Natural killer cell (primary cell): ENCODE measurements around the gene SRP54. TPM values are rescaled to one million over a fixed set of nuclear protein-coding genes. Genes with fewer than 3 reads are reported as not detected.

Source experiments
- ATAC-seq, 3 donors: fragments of 150-1000 bp in 2 of 3; fragments of 200-7000 bp in 1 of 3; cut with Tn5 transposase; 1 replicate in 1 of 3; 2 replicates in 2 of 3; pipeline ENCODE4 v1.10.0; 2021; ENCODE audit warnings: mild to moderate bottlenecking in 2 of 3, moderate library complexity in 2 of 3
- DNase-seq, 2 donors: peaks; one replicate each; pipeline versions ENCODE4 v3.0.0 to v3.0.0-alpha.2; 2013 to 2021; ENCODE audit warnings: mixed read lengths in 1 of 2
- H3K27ac ChIP-seq: one replicate; pipeline ENCODE4 v1.5.1; 2013; ENCODE audit warnings: mild to moderate bottlenecking, low read length
- H3K27me3 ChIP-seq: one replicate; pipeline ENCODE4 v1.6.1; 2013; ENCODE audit warnings: low read length; ENCODE audit not compliant: control insufficient read depth, insufficient read depth
- H3K36me3 ChIP-seq: one replicate; pipeline ENCODE4 v1.6.1; 2013; ENCODE audit warnings: low read length; ENCODE audit not compliant: control insufficient read depth, insufficient read depth
- H3K4me1 ChIP-seq: one replicate; pipeline ENCODE4 v1.6.1; 2013; ENCODE audit warnings: low read length; ENCODE audit not compliant: control insufficient read depth, insufficient read depth
- H3K4me3 ChIP-seq: one replicate; pipeline ENCODE4 v1.5.1; 2013; ENCODE audit warnings: low read length
- H3K9me3 ChIP-seq: one replicate; pipeline ENCODE4 v1.6.1; 2013; ENCODE audit warnings: low read length; ENCODE audit not compliant: control insufficient read depth, insufficient read depth
- H3K27ac Mint-ChIP-seq, 2 donors: one replicate each; pipeline ENCODE4 v1.8.0; 2022; ENCODE audit warnings: mild to moderate bottlenecking in 2 of 2, mixed read lengths in 2 of 2, moderate library complexity in 1 of 2
- H3K27me3 Mint-ChIP-seq, 2 donors: one replicate each; pipeline ENCODE4 v1.8.0; 2022; ENCODE audit warnings: low read depth in 2 of 2, mixed read lengths in 2 of 2
- H3K36me3 Mint-ChIP-seq: one replicate; pipeline ENCODE4 v1.8.0; 2022; ENCODE audit warnings: mixed read lengths
- H3K4me1 Mint-ChIP-seq, 2 donors: one replicate each; pipeline ENCODE4 v1.8.0; 2022; ENCODE audit warnings: mixed read lengths in 2 of 2
- H3K4me3 Mint-ChIP-seq: one replicate; pipeline ENCODE4 v1.8.0; 2022; ENCODE audit warnings: mild to moderate bottlenecking, moderate library complexity, mixed read lengths
- H3K9me3 Mint-ChIP-seq, 2 donors: one replicate each; pipeline ENCODE4 v1.8.0; 2022; ENCODE audit warnings: mixed read lengths in 2 of 2
- CTCF ChIP-seq: fragments of 200-600 bp; IDR thresholded peaks from one replicate; pipeline ENCODE4 v1.8.0; 2022; ENCODE audit warnings: antibody characterized with exemption
- WGBS: methylation state at CpG from one replicate; pipeline ENCODE4 v1.1.7; 2013; ENCODE audit warnings: missing lambda C conversion rate; ENCODE audit not compliant: insufficient coverage; 5-methylcytosine and 5-hydroxymethylcytosine counted together
- intact Hi-C: fragments of 100-400 bp; cut with micrococcal nuclease; formaldehyde crosslinking; loops from one replicate; pipeline ENCODE4 v1.14.2; 2022
- total RNA-seq, 4 donors: library from RNA; stranded (reverse); fragments of 120-200 nt in 1 of 4; gene quantifications; one replicate each; pipeline versions ENCODE4 v1.2.3 to v1.2.4, GENCODE V29; 2013 to 2022

SRP54 gene
- total RNA-seq, 3 donors from 2014 or later (not counting 1 experiment from before 2014, with no cell fraction given): 41.2 to 63.2 (median 48.8) TPM

DNA sequence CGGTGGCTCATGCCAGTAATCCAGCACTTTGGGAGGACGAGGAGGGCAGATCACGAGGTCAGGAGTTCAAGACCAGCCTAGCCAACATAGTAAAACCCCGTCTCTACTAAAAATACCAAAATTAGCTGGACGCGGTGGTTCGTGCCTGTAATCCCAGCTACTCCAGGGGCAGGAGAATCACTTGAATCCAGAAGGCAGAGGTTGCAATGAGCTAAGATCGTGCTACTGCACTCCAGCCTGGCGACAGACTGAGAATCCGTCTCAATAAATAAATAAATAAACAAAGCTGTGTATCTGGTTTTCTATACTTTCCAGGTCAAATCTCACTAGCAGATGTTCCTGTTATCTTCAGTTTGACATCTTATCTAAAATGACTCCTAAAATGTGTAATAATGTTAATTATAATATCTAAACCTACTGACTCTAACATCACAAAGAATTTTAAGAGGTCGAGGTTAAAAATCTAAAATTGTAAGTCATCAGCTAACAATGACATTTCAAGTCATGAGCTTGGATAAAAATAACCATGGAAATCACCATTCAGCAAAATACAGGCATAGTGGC is 2.4 kb upstream of the SRP54 start:
- Histone ChIP-seq H3K4me3 (no peak overlapping the region), H3K4me1 (peaks cover 20% of the 10 kb centered on the region), H3K36me3 (no peaks in the 10 kb centered on the region), H3K27me3 (no peaks in the 10 kb centered on the region), H3K27ac (no peak overlapping the region), H3K9me3 (no peaks in the 10 kb centered on the region)
- Mint-ChIP-seq H3K4me3 (no peak overlapping the region), H3K27ac (no peak overlapping the region), H3K4me1 (no peaks in the 10 kb centered on the region), H3K27me3 (no peaks in the 10 kb centered on the region), H3K9me3 (no peaks in the 10 kb centered on the region), H3K36me3 (no peaks in the 10 kb centered on the region)
- ATAC-seq: no peak
- WGBS: 96% methylated on average over 11 of the region's 11 CpGs
- intact Hi-C loops: loop anchor here (5.0 to 10.0 kb wide), 2 partner anchors 422 to 446 kb away; partner anchors contain the start of genes EAPP and NFKBIA
- no peak for TF ChIP-seq CTCF
- no peak for DNase-seq

- H3K9me3 ChIP-seq: no peaks in the 10 kb centered on the region
Observed at GRCh38 chr14:34981743-34982420, 910 bp upstream of the SRP54 start.

GRCh38 chr14:34983148-34983760 is 462 bp downstream of the SRP54 start:
- H3K36me3 Mint-ChIP-seq: no peaks in the 10 kb centered on the region
- Histone ChIP-seq H3K27me3 (no peaks in the 10 kb centered on the region), H3K27ac (peak overlapping the region; percentile 94), H3K4me3 (peak overlapping the region; percentile 74), H3K9me3 (no peaks in the 10 kb centered on the region), H3K36me3 (no peaks in the 10 kb centered on the region), H3K4me1 (peaks cover 20% of the 10 kb centered on the region)
- no peak overlapping the region for H3K4me3 Mint-ChIP-seq
- under 1% methylated on average over 28 of the region's 28 CpGs for WGBS
- no peak overlapping the region for H3K27ac Mint-ChIP-seq
- ATAC-seq (peak; percentile 13 to 33 (median 28)), DNase-seq (no peak)
- H3K9me3 Mint-ChIP-seq: no peaks in the 10 kb centered on the region
- TF ChIP-seq CTCF: no peak
- no peaks in the 10 kb centered on the region for H3K27me3 Mint-ChIP-seq
- intact Hi-C loops: loop anchor here (2.0 to 10.0 kb wide), 4 partner anchors 126 to 448 kb away; partner anchors contain the start of genes EAPP and NFKBIA
- peaks cover 0 to 6% of the 10 kb centered on the region in 2 donors for H3K4me1 Mint-ChIP-seq

More at GRCh38 chr14:34981743-34982420, 910 bp upstream of the SRP54 start:
- no peak overlapping the region for H3K4me3 Mint-ChIP-seq
- Histone ChIP-seq H3K4me1 (peaks cover 20% of the 10 kb centered on the region), H3K27me3 (no peaks in the 10 kb centered on the region), H3K4me3 (peak overlapping the region; percentile 74), H3K27ac (peak overlapping the region; percentile 94), H3K36me3 (no peaks in the 10 kb centered on the region)
- ATAC-seq (peak in 2 of 3 donors; percentile 2 to 11), DNase-seq (peak; percentile 30 to 70)
- H3K27ac Mint-ChIP-seq: no peak overlapping the region
- intact Hi-C loops: loop anchor here (1.0 to 10.0 kb wide), 8 partner anchors 64 to 447 kb away; partner anchors contain the start of genes EAPP, FAM177A1, NFKBIA and PRORP
- peak; percentile 9 for TF ChIP-seq CTCF
- H3K4me1 Mint-ChIP-seq: no peaks in the 10 kb centered on the region
- H3K36me3 Mint-ChIP-seq: no peaks in the 10 kb centered on the region
- WGBS: under 1% methylated on average over 17 of the region's 17 CpGs
- no peaks in the 10 kb centered on the region for H3K27me3 Mint-ChIP-seq
- no peaks in the 10 kb centered on the region for H3K9me3 Mint-ChIP-seq
